H1 (cell line): Measurements from ENCODE around the gene PPFIA2. TPM values are rescaled to one million over a fixed set of nuclear protein-coding genes. Genes with fewer than 3 reads are reported as not detected.

Experiments used
- CTCF ChIA-PET: fragments of 300-600 bp; sonication (Branson Sonifier 250); formaldehyde crosslinking; loops from one replicate; lab custom pipeline; 2021; ENCODE audit not compliant: partially characterized antibody; lab: Charles Lee
- POLR2A ChIA-PET: fragments of 300-600 bp; sonication (Branson Sonifier 250); formaldehyde crosslinking; loops from one replicate; lab custom pipeline; 2021; ENCODE audit warnings: inconsistent platforms; ENCODE audit not compliant: partially characterized antibody; lab: Charles Lee
- DNase-seq, 2 experiments: peaks; one replicate each; pipeline versions ENCODE4 v3.0.0 to v3.0.0-alpha.2; 2010 to 2022; ENCODE audit warnings: low spot score in 2 of 2, low read depth in 1 of 2, mixed read lengths in 1 of 2
- FAIRE-seq: peaks from 2 replicates; lab custom pipeline; 2011; peaks lifted over from hg19 to GRCh38; lab: Jason Lieb, UNC
- H2AFZ ChIP-seq: 2 replicates; pipeline ENCODE4 v1.8.1; 2012; ENCODE audit warnings: low read length, inconsistent platforms
- H2AK5ac ChIP-seq: 2 replicates; pipeline ENCODE4 v1.6.1; 2013; ENCODE audit warnings: low read depth, low read length
- H2BK120ac ChIP-seq: replicated peaks from 2 replicates; pipeline ENCODE3; 2013; ENCODE audit warnings: low read depth, low read length, inconsistent platforms
- H2BK12ac ChIP-seq: 2 replicates; pipeline ENCODE4 v1.6.1; 2013; ENCODE audit warnings: low read depth, low read length
- H2BK15ac ChIP-seq: 2 replicates; pipeline ENCODE4 v1.6.1; 2013; ENCODE audit warnings: low read length
- H2BK20ac ChIP-seq: 2 replicates; pipeline ENCODE4 v1.6.1; 2013; ENCODE audit warnings: low read length
- H2BK5ac ChIP-seq: 2 replicates; pipeline ENCODE4 v1.6.1; 2013; ENCODE audit warnings: low read depth, low read length
- H3K14ac ChIP-seq: 2 replicates; pipeline ENCODE4 v1.6.1; 2013; ENCODE audit warnings: inconsistent platforms; ENCODE audit not compliant: insufficient read length
- H3K18ac ChIP-seq: 2 replicates; pipeline ENCODE4 v1.6.1; 2013; ENCODE audit warnings: low read length; ENCODE audit errors: extremely low read depth
- H3K23ac ChIP-seq: 2 replicates; pipeline ENCODE4 v1.6.1; 2013; ENCODE audit warnings: inconsistent platforms; ENCODE audit not compliant: insufficient read length
- H3K23me2 ChIP-seq: 2 replicates; pipeline ENCODE4 v1.6.1; 2013; ENCODE audit warnings: low read depth, low read length
- H3K27ac ChIP-seq: 2 replicates; pipeline ENCODE4 v1.6.1; 2011; ENCODE audit warnings: low read depth, low read length, inconsistent platforms
- H3K27me3 ChIP-seq, 4 experiments: replicated peaks in 1 of 4; 1 replicate in 1 of 4; 2 replicates in 3 of 4; pipeline versions ENCODE4 v1.6.1 to v1.8.1; 2011 to 2013; ENCODE audit warnings: low read length in 3 of 4, mild to moderate bottlenecking in 3 of 4, inconsistent platforms in 2 of 4, mixed read lengths in 2 of 4, moderate library complexity in 1 of 4; ENCODE audit not compliant: control insufficient read depth in 3 of 4, insufficient read depth in 3 of 4; ENCODE audit errors: extremely low read depth in 1 of 4
- H3K36me3 ChIP-seq, 4 experiments: 2 replicates each; pipeline versions ENCODE4 v1.6.1 to v1.8.1; 2011 to 2013; ENCODE audit warnings: mild to moderate bottlenecking in 4 of 4, low read length in 3 of 4, moderate library complexity in 2 of 4, control low read depth in 1 of 4, inconsistent platforms in 1 of 4; ENCODE audit not compliant: insufficient read depth in 4 of 4, control insufficient read depth in 2 of 4
- H3K4ac ChIP-seq: replicated peaks from 2 replicates; pipeline ENCODE3; 2013; ENCODE audit warnings: low read length, low read depth, mixed read lengths, inconsistent platforms; ENCODE audit not compliant: insufficient read length
- H3K4me1 ChIP-seq, 4 experiments: replicated peaks in 1 of 4; 1 replicate in 1 of 4; 2 replicates in 3 of 4; pipeline versions ENCODE4 v1.6.1 to v1.8.1; 2011 to 2013; ENCODE audit warnings: low read length in 3 of 4, inconsistent platforms in 2 of 4, mixed read lengths in 1 of 4; ENCODE audit not compliant: insufficient read depth in 4 of 4, control insufficient read depth in 3 of 4
- H3K4me2 ChIP-seq, 2 experiments: 2 replicates each; pipeline versions ENCODE4 v1.6.1 to v1.8.1; 2011 to 2013; ENCODE audit warnings: low read depth in 2 of 2, low read length in 2 of 2, control low read depth in 1 of 2, inconsistent platforms in 1 of 2, mild to moderate bottlenecking in 1 of 2; ENCODE audit not compliant: insufficient read depth in 1 of 2
- H3K4me3 ChIP-seq, 4 experiments: fragments of 200-600, 300-600 bp in 1 of 4; sonication (generic), shearing (Covaris generic), sonication (Bioruptor Twin) in 1 of 4; 2 replicates each; pipeline versions ENCODE4 v1.5.1 to v1.8.1; 2011 to 2016; ENCODE audit warnings: low read length in 4 of 4, low read depth in 3 of 4, control low read depth in 2 of 4, inconsistent platforms in 2 of 4, mild to moderate bottlenecking in 2 of 4, mixed read lengths in 1 of 4, moderate library complexity in 1 of 4; ENCODE audit not compliant: insufficient read depth in 2 of 4; ENCODE audit errors: extremely low read depth in 1 of 4
- H3K56ac ChIP-seq: replicated peaks from 2 replicates; pipeline ENCODE3; 2013; ENCODE audit warnings: low read depth, mild to moderate bottlenecking, mixed read lengths, low read length, inconsistent platforms; ENCODE audit not compliant: insufficient read length
- H3K79me1 ChIP-seq: 2 replicates; pipeline ENCODE4 v1.6.1; 2013; ENCODE audit warnings: low read depth, low read length, control low read depth
- H3K79me2 ChIP-seq, 2 experiments: 2 replicates each; pipeline versions ENCODE4 v1.6.1 to v1.8.1; 2012 to 2013; ENCODE audit warnings: low read length in 2 of 2, mild to moderate bottlenecking in 2 of 2, inconsistent platforms in 1 of 2; ENCODE audit not compliant: insufficient read depth in 2 of 2, control insufficient read depth in 1 of 2
- H3K9ac ChIP-seq, 4 experiments: replicated peaks in 1 of 4; 1 replicate in 1 of 4; 2 replicates in 3 of 4; pipeline versions ENCODE4 v1.6.1 to v1.8.1; 2011 to 2013; ENCODE audit warnings: low read depth in 3 of 4, low read length in 3 of 4, control low read depth in 2 of 4, mild to moderate bottlenecking in 2 of 4, moderate library complexity in 2 of 4, inconsistent platforms in 1 of 4; ENCODE audit errors: extremely low read depth in 1 of 4
- H3K9me3 ChIP-seq, 2 experiments: 2 replicates each; pipeline versions ENCODE4 v1.6.1 to v1.8.1; 2012 to 2013; ENCODE audit warnings: mild to moderate bottlenecking in 2 of 2, moderate library complexity in 2 of 2, control low read depth in 1 of 2, inconsistent platforms in 1 of 2, low read depth in 1 of 2, low read length in 1 of 2, mixed read lengths in 1 of 2; ENCODE audit not compliant: insufficient read depth in 2 of 2
- H4K20me1 ChIP-seq, 2 experiments: replicated peaks in 1 of 2; 2 replicates each; pipeline versions ENCODE3 to v1.8.1; 2011 to 2013; ENCODE audit warnings: inconsistent platforms in 2 of 2, low read length in 2 of 2, mild to moderate bottlenecking in 1 of 2; ENCODE audit not compliant: insufficient read depth in 2 of 2, control insufficient read depth in 1 of 2
- H4K5ac ChIP-seq: 2 replicates; pipeline ENCODE4 v1.6.1; 2013; ENCODE audit warnings: low read length, low read depth, mixed read lengths, inconsistent platforms; ENCODE audit not compliant: insufficient read length
- H4K8ac ChIP-seq: 2 replicates; pipeline ENCODE4 v1.8.0; 2013; ENCODE audit warnings: mild to moderate bottlenecking, moderate library complexity, low read length, inconsistent platforms; ENCODE audit not compliant: insufficient read depth; ENCODE audit errors: extremely low read depth
- H4K91ac ChIP-seq: replicated peaks from 2 replicates; pipeline ENCODE3; 2013; ENCODE audit warnings: low read length, mixed read lengths, inconsistent platforms; ENCODE audit not compliant: insufficient read length
- RAD21 ChIP-seq, 2 experiments: IDR thresholded peaks in 1 of 2; conservative IDR thresholded peaks in 1 of 2; 2 replicates each; pipeline ENCODE4 v1.6.1; 2011; ENCODE audit warnings: low read depth in 2 of 2, low read length in 2 of 2, improper control_type of control experiment in 1 of 2, inconsistent platforms in 1 of 2, mild to moderate bottlenecking in 1 of 2, moderate library complexity in 1 of 2
- SIRT6 ChIP-seq: IDR thresholded peaks from one replicate; pipeline ENCODE4 v1.7.1; 2012; ENCODE audit warnings: low read length, inconsistent platforms
- TEAD4 ChIP-seq: IDR thresholded peaks from 2 replicates; pipeline ENCODE4 v1.6.1; 2012; ENCODE audit warnings: low read depth, low read length, inconsistent platforms, mixed read lengths
- YY1 ChIP-seq: IDR thresholded peaks from 2 replicates; pipeline ENCODE4 v1.6.1; 2011; ENCODE audit warnings: low read depth, mild to moderate bottlenecking, low read length
- WGBS, 2 experiments: shearing (Covaris generic) in 1 of 2; methylation state at CpG; one replicate each; pipeline versions ENCODE4 v1.1.6 to v1.1.7; 2013 to 2015; ENCODE audit warnings: low lambda C conversion rate in 2 of 2, mixed read lengths in 2 of 2, inconsistent platforms in 1 of 2, low coverage in 1 of 2, missing lambda C conversion rate in 1 of 2; ENCODE audit not compliant: insufficient replicate concordance in 2 of 2, insufficient coverage in 1 of 2, insufficient read length in 1 of 2; ENCODE audit errors: extremely low coverage in 1 of 2, missing lambda C conversion rate in 1 of 2; 5-methylcytosine and 5-hydroxymethylcytosine counted together
- polyA plus RNA-seq, 7 experiments: library from polyadenylated mRNA; depleted of rRNA in 3 of 7; stranded (reverse) in 5 of 7; unstranded in 2 of 7; fragments of >200 nt in 5 of 7; fragments of 200-250 nt in 2 of 7; gene quantifications; 1 replicate in 5 of 7; 2 replicates in 1 of 7; 4 replicates in 1 of 7; pipeline versions ENCODE4 v1.2.1 to v1.2.3, GENCODE V29; 2011 to 2013; ENCODE audit warnings: missing spikeins in 2 of 7, mixed read lengths in 2 of 7
- total RNA-seq: library from RNA; stranded (reverse); fragmentation: NEBNext Ultra II Directional; extraction: Animal tissue kit (Norgen Biotek cat#: 25700); gene quantifications from 2 replicates; pipeline ENCODE4 v1.2.1, GENCODE V29; 2021
- TF ChIP-seq, protein P1 (sequence below), 3 experiments: IDR thresholded peaks; 1 replicate in 2 of 3; 2 replicates in 1 of 3; pipeline versions ENCODE4 v1.5.1 to v1.6.1; 2011; ENCODE audit warnings: low read length in 3 of 3, mild to moderate bottlenecking in 3 of 3, inconsistent platforms in 2 of 3, low read depth in 1 of 3, moderate library complexity in 1 of 3; ENCODE audit not compliant: insufficient read depth in 1 of 3; ENCODE audit errors: control extremely low read depth in 1 of 3

PPFIA2 gene
- total and polyA plus RNA-seq, 2 of the 8 experiments (the other 6 are each of a cell fraction or from before 2014, with no cell fraction given) = 1.2 to 1.8 TPM

DNA sequence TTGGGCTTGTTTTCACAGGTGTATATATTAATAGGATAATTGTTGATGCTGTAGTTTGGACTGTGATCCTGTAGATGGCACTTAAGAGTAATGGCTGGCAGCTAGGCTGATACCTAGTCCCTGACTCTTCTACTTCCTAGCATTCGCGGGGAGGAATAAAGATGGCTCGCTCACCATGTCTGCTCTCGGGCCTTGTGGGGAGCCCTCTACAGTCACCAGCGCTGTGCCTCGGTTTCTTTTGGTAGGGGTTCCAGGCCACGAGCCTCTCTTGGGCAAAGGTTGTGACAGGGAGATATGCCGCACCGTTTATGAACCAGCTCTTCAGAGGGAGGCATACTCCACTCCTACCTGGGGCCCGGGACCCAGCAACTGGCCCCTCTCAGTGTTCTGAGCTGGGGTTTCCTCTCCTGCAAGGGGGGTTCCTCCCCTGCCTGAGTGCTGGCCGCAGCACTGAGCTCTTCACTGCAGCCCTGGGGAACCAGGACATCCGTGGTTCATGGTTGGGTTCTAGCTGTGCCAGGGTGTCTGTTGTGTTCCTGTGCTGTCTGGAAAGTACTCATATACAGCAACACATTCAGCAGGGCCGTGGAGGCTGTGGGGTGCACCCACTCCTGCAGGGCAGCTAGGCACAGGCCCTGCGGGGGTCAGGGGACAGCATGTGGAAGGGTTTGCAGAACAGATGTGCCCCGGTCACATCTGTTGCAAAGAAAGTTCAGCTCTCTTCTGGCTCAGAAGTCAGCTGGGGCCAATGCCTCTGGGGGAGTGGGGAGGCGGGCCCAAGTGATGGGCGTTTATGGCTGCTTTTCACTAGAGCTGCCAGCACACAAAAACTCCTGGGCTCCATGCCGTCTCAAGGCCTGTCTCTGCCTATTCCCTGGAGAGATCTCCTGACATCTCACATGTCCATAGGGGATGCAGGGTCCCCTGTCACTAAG, 147.9 kb downstream of the PPFIA2 start:
- Histone ChIP-seq H3K79me2 (no peaks in the 10 kb centered on the region), H3K79me1 (no peaks in the 10 kb centered on the region), H4K91ac (no peak overlapping the region), H3K4me2 (no peak overlapping the region), H3K4me3 (no peak overlapping the region), H3K9ac (no peak overlapping the region), H4K20me1 (no peaks in the 10 kb centered on the region), H3K18ac (no peak overlapping the region), H3K27me3 (no peaks in the 10 kb centered on the region), H3K23me2 (no peaks in the 10 kb centered on the region), H2BK20ac (no peak overlapping the region), H3K36me3 (no peaks in the 10 kb centered on the region), H2BK12ac (no peak overlapping the region), H2AFZ (peak overlapping the region; percentile 99; the same call in 1 of the 2 replicates), H3K9me3 (no peaks in the 10 kb centered on the region), H3K27ac (no peak overlapping the region), H3K4me1 (no peaks in the 10 kb centered on the region; a peak in 1 of 7 replicates), H2BK120ac (no peak overlapping the region), H3K14ac (no peak overlapping the region), H3K56ac (no peak overlapping the region), H2BK5ac (no peak overlapping the region), H4K5ac (no peak overlapping the region), H2BK15ac (no peak overlapping the region), H3K23ac (no peak overlapping the region), H4K8ac (peak overlapping the region; percentile 86; the same call in 1 of the 2 replicates), H3K4ac (no peak overlapping the region), H2AK5ac (no peak overlapping the region)
- WGBS, 2 experiments = 85% methylated on average over 18 of the region's 18 CpGs; no CpG with 5 or more reads in 1 of the 2 experiments
- ChIA-PET CTCF (interaction anchor here (0.6 to 2.8 kb wide), 26 partner anchors 9 to 747 kb away, joined by 3 to 21 read pairs (median 4); partner anchors contain the start of genes CCDC59 and METTL25), POLR2A (interaction anchor here (1.2 kb wide), 1 partner anchor 11 kb away, joined by 3 read pairs; no protein-coding TSS in a partner anchor)
- TF ChIP-seq TEAD4 (no peak), RAD21 (IDR thresholded peaks at IDR 0.05 in 1 of 2, conservative IDR thresholded peaks at IDR 0.05 in 1 of 2; ENCODE audit: low read depth in 2 of 2, low read length in 2 of 2) (peak; percentile 57), YY1 (peak; percentile 29; the same call in 1 of the 2 replicates), SIRT6 (no peak)
- TF ChIP-seq, protein P1, sequence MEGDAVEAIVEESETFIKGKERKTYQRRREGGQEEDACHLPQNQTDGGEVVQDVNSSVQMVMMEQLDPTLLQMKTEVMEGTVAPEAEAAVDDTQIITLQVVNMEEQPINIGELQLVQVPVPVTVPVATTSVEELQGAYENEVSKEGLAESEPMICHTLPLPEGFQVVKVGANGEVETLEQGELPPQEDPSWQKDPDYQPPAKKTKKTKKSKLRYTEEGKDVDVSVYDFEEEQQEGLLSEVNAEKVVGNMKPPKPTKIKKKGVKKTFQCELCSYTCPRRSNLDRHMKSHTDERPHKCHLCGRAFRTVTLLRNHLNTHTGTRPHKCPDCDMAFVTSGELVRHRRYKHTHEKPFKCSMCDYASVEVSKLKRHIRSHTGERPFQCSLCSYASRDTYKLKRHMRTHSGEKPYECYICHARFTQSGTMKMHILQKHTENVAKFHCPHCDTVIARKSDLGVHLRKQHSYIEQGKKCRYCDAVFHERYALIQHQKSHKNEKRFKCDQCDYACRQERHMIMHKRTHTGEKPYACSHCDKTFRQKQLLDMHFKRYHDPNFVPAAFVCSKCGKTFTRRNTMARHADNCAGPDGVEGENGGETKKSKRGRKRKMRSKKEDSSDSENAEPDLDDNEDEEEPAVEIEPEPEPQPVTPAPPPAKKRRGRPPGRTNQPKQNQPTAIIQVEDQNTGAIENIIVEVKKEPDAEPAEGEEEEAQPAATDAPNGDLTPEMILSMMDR (IDR thresholded peaks at IDR 0.05; ENCODE audit: control extremely low read depth in 1 of 3, insufficient read depth in 1 of 3, low read depth in 1 of 3, low read length in 3 of 3) = peak in 2 of 3 experiments; percentile 32 to 47; a peak in 2 of 4 replicates
- DNase-seq = peak in 1 of 2 experiments; percentile 45
- peak; percentile 28 for FAIRE-seq
